Activated T-cell treated with anti-CD3 and anti-CD28 coated beads for 1 hour (primary cell): ENCODE data around the gene CGGBP1.
"Not testable (repeated sequence)": the region's sequence is repeated elsewhere in the genome, so short reads cannot be mapped to it uniquely, and the experiment has no call there.

ENCODE experiments used
- DNase-seq: peaks from one replicate; pipeline ENCODE4 v3.0.0-alpha.2; 2020; ENCODE audit warnings: low read depth

The CGGBP1 gene

GRCh38 chr3:88034491-88035275 lies 24.1 kb downstream of the CGGBP1 start:
- DNase-seq = no peak

GRCh38 chr3:88033808-88034207 lies 25.0 kb downstream of the CGGBP1 start:
- no peak for DNase-seq

DNA sequence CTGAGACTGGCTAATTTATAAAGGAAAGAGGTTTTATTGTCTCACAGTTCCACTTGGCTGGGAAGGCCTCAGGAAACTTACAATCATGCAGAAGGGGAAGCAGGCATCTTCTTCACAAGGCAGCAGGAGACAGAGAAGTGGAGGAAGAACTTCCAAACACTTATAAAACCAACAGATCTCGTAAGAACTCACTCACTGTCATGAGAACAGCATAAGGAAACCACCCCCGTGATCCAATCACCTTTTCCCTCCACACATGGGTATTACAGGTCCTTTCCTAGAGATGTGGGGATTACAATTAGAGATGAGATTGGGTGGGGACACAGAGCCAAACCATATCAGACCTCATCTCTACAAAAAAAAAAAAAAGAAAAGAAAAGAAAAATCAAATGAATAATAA lies 25.7 kb downstream of the CGGBP1 start:
- DNase-seq = no peak

- no peak for DNase-seq
Measured at GRCh38 chr3:88032245-88032644, 26.6 kb downstream of the CGGBP1 start.

DNA sequence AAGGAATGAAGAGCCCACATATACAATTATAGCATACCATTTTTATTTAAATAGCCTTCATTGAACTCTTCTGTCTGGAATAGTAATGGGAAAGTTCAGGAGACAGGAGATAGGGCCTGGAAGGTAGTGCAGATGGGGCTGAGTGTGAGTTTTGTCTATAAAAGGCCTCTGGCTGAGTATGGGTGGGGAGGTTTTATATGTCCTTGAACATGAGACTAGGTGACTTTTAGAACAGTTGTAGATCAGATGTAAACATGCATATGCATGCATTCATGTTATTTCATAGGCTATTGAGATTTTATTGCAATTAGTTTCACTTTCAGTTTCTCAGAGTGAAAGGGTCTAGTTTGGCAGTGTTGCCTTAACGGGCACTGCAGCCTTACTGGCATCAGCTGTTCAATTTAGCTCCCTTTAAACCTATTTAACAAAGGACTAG lies 27.1 kb downstream of the CGGBP1 start:
- no peak for DNase-seq

GRCh38 chr3:88030210-88030609 lies 28.6 kb downstream of the CGGBP1 start:
- no peak for DNase-seq

DNA sequence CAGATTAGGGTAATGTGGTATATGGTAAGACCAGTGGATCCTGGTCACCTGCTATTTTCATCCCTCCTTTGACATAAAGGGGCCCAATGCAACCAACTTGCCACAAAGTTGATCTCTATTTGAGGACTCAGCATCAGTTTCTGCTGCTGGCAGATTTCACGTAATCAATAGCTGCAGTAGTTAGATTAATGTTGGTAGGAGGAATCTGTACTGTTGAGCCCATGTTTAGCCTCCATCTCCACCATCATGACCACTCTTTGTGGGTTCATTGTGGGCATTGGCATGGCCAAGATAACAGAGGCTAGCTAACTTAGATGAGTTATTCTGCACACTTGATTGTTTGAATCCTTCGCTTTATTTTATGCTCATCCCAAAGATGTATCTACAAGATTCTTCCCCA lies 29.9 kb downstream of the CGGBP1 start:
- DNase-seq = no peak

GRCh38 chr3:88025001-88025552 lies 33.7 kb downstream of the CGGBP1 start:
- no peak for DNase-seq

- DNase-seq = no peak
Measured at GRCh38 chr3:88019024-88019423, 39.8 kb downstream of the CGGBP1 start.

DNA sequence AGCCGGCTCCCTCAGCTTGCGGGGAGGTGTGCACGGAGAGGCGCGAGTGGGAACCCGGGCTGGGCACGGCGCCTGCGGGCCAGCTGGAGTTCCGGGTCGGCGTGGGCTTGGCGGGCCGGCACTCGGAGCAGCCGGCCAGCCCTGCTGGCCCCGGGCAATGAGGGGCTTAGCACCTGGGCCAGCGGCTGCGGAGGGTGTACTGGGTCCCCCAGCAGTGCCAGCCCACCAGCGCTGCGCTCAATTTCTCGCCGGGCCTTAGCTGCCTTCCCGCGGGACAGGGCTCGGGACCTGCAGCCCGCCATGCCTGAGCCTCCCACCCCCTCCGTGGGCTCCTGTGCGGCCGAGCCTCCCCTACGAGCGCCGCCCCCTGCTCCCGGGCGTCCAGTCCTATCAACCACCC lies 43.1 kb downstream of the CGGBP1 start:
- not testable (repeated sequence) for DNase-seq

GRCh38 chr3:88013592-88013991 lies 45.2 kb downstream of the CGGBP1 start:
- no peak for DNase-seq

DNA sequence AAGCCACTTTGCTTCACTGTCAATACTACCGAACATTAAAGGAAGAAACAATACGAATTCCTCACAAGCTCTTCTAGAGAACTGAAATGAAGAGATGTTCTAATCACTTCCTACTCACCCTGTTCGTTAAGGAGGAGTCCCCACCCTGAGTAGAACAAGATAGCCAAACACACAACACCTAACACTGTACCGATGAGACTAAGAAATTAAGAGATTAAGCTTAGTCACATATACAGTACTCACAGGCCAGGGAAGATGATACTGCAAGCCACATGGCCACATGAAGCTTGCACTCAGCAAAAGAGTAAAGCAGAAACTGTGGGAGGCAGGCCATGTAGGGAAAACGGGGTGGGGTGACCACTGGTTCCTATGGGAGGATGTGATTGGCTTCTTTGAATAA lies 48.0 kb downstream of the CGGBP1 start:
- no peak for DNase-seq

DNA sequence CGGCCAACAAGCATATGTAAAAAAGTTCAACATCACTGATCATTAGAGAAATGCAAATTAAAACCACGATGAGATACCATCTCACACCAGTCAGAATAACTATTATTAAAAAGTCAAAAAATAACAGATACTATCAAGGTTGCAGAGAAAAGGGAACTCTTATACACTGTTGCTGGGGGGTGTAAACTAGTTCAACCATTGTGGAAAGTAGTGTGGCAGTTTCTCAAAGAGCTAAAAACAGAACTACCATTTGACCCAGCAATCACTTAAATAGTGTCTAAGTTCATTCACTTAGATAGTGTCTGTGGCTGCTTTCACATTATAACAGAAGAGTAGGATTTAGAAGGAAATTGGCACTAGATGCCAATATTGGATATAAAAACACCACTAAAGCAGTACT lies 49.7 kb downstream of the CGGBP1 start:
- no peak for DNase-seq

GRCh38 chr3:88005066-88005465 lies 53.7 kb downstream of the CGGBP1 start:
- DNase-seq = no peak

GRCh38 chr3:88003115-88003755 lies 55.6 kb downstream of the CGGBP1 start:
- DNase-seq = no peak

DNA sequence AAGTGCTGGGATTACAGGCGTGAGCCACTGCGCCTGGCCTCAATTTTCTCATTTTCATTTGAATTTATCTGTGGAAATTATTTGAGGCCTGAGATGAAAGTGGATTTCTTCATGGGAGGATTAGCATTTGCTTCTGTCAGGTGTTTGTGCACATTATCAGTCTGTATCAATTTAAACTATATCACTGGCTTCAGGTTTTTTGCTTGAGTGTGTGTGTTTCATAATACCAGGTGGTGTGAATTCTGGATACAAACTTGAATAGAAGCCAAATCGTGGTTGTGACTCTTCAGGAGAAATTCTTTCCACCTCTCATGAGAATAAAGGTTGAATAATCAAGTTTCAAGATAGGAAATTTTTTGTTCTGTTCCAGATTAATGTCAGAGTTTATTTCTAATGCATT lies 56.4 kb downstream of the CGGBP1 start:
- DNase-seq = no peak
